Ramos (cell line): Measurements from ENCODE around the gene CDKN2A.
"Not testable (repeated sequence)": the region's sequence is repeated elsewhere in the genome, so short reads cannot be mapped to it uniquely, and the experiment has no call there.

Source experiments
- in situ Hi-C: fragments of 300-500 bp; cut with MboI; formaldehyde crosslinking; loops from one replicate; pipeline ENCODE4 v1.14.3; 2022; ENCODE audit warnings: low sequenced_read_pairs; ENCODE audit not compliant: unreplicated experiment

The CDKN2A gene

DNA sequence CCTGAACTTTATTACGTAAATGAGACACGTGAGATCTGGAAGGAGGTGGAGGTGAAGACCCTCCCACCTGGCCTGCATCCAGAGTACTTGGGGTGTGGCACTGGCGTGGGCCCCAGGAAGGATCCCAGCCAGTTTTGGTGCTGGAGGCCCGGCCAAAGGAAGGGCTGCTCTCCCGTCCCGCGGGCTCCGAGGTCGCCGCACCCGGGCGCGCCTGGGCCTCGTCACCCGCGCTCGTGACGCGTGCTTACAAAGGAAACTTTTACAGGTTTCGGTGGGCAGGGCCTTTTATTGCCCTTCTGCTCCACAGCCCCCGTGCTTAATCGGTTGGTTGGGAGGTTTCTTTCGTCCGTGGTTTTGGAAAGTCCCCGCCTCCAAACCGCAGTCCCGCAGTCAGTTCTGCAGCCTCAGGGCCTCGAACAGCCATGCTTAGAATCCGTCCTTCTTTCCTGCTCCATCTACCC is 29.2 kb downstream of the CDKN2A start:
- in situ Hi-C loops, result no loop called here

GRCh38 chr9:21961569-21961968 is 32.6 kb downstream of the CDKN2A start:
- in situ Hi-C loops, result no loop called here

- in situ Hi-C loops, result not testable (repeated sequence)
These were observed 34.9 kb downstream of the CDKN2A start for GRCh38 chr9:21959268-21959667.

DNA sequence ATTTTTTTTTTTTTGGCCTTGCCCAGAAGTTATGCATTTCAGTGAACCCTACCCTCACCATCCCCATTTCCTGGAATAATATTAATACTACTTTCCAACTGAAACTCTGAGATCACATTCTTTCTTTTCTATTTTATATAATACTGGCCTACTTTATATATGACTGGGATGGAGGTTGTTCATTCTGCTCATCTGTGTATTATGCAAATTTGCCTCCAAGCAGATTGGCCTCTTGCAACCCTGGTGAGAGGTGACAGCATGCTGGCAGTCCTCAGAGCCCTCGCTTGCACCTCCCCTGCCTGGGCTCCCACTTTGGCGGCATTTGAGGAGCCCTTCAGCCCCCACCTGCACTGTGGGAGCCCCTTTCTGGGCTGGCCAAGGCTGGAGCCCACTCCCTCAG is 35.4 kb downstream of the CDKN2A start:
- in situ Hi-C loops, result no loop called here

GRCh38 chr9:21945606-21946005 is 48.6 kb downstream of the CDKN2A start:
- in situ Hi-C loops, result no loop called here

DNA sequence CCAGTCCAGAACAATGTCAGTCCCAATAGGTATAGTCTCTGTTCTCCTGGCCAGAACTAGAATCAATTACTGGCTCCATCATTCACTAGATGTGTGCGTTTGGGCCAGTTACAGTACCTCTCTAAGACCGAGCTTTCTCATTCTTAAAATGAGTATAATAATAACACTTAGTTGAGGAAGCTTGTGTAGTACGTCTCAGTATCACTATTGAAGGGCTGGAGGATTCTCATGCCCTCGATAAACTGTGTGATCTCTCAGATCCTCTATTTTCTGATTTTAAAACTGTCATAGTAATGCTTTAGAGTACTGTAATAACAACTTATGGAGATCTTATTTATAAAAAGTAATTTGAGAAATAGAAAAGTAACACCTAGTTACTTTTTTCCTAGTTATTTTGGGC is 50.7 kb downstream of the CDKN2A start:
- in situ Hi-C loops, result no loop called here

DNA sequence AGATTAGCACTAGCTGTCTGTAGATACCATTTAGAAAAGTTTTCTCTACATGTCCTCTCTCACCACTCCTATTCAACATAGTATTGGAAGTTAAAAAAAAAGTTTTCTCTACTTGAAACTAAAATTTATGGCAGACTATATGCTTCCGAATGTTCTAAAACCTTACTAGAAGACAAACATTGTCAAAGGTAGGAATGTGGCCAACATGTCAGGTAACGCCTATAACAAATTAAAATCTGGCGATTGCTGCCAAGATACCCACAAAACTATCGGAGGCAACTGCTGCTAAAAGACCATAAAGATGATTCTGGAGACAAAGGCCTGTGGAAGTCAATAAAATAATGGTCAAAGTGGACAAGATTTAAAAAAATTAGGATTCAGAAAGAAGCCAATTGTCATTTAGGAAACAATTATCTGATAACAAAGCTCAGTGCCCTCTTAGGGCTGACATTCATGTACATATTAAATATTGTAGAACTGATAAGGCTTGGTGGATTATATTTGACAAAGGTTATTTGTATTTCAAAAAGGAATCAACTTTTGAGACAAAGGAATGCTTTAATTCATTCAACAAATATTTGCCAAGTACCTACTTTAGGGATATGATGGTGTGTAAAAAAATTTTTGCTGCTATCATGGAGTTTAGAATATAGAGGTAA is 52.7 kb downstream of the CDKN2A start:
- in situ Hi-C loops, result no loop called here

DNA sequence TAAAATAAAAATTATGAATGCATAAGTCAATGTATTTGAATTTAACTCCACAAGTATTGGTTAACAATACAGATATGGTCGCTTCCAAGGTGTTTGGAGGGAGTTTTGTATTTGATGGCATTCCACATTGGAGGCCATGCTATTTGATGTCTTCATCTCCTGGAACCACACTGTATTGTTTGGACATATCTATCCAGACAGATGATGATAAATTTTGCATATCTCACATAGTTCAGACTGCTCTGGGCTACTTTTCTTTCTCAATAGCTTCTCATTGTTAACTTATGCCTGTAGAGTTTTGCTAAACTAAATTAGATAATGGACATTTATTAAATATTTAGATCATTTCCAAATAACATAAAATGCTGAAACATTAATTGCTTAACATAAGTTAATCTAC is 58.0 kb downstream of the CDKN2A start:
- in situ Hi-C loops, result no loop called here

- in situ Hi-C loops, result no loop called here
These were observed 58.6 kb downstream of the CDKN2A start for GRCh38 chr9:21935631-21936030.

GRCh38 chr9:21933865-21934264 is 60.3 kb downstream of the CDKN2A start:
- in situ Hi-C loops, result no loop called here

DNA sequence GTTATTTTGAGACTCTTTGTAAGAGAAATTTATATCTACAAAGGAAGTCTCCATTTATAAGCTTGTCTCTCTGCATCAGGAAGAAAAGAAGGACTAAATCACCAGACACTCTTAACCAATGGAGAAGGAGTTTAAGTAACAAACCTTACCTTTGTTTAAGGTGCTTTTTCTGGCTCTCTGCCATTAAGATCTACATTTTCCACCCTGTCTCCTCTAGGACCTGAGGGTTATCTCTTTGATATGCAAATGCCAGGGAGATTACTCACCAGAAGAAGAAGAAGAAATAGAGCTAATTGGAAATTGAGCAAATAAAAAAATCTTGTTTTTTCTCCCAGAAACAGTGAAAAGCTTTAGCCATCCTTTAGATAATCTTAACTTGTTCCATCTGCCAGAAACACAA is 60.9 kb downstream of the CDKN2A start:
- in situ Hi-C loops, result no loop called here

- in situ Hi-C loops, result no loop called here
These were observed 62.8 kb downstream of the CDKN2A start for GRCh38 chr9:21931428-21931827.

DNA sequence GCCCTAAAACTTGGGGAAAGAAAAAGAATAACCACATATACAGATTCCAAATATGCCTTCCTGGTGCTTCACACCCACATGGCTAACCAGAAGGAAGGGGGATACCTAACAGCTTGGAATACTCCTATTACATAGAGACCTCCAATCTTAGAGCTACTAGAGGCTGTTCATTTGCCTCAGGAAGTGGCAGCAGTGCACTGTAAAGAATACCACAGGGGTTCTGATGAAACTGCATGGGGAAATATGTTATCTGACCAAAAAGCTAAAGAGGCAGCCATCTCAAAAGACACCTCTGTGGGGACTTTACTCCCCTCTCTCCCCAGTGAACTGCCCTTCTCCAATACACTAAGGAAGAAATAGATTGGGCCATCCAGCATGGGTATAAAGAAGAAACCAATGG is 66.4 kb downstream of the CDKN2A start:
- in situ Hi-C loops, result no loop called here

- in situ Hi-C loops, result no loop called here
These were observed 70.5 kb downstream of the CDKN2A start for GRCh38 chr9:21923694-21924093.

- in situ Hi-C loops, result no loop called here
These were observed 74.5 kb downstream of the CDKN2A start for GRCh38 chr9:21919377-21920362.
